Osteoblast (primary cell): ENCODE measurements around the gene PRR33. TPM values are rescaled to one million over a fixed set of nuclear protein-coding genes. Genes with fewer than 3 reads are reported as not detected.

ENCODE experiments used
- DNase-seq: peaks from one replicate; pipeline ENCODE4 v3.0.0; 2011; ENCODE audit warnings: low spot score, mixed read lengths; ENCODE audit not compliant: insufficient read length; ENCODE audit errors: missing footprints
- H2AFZ ChIP-seq: 2 replicates; pipeline ENCODE4 v1.6.0; 2011; ENCODE audit warnings: mild to moderate bottlenecking, low read length
- H3K27ac ChIP-seq: 2 replicates; pipeline ENCODE4 v1.5.1; 2011; ENCODE audit warnings: mild to moderate bottlenecking, low read depth, low read length, moderate library complexity
- H3K27me3 ChIP-seq: 2 replicates; pipeline ENCODE4 v1.6.0; 2012; ENCODE audit warnings: mild to moderate bottlenecking, control low read depth, inconsistent platforms, low read length, moderate library complexity; ENCODE audit not compliant: insufficient read depth
- H3K36me3 ChIP-seq: 2 replicates; pipeline ENCODE4 v1.5.1; 2011; ENCODE audit warnings: mild to moderate bottlenecking, low read length, control low read depth, moderate library complexity; ENCODE audit not compliant: insufficient read depth
- H3K4me1 ChIP-seq: 2 replicates; pipeline ENCODE4 v1.5.1; 2011; ENCODE audit warnings: mild to moderate bottlenecking, low read length, control low read depth, moderate library complexity; ENCODE audit not compliant: insufficient read depth
- H3K4me2 ChIP-seq: 2 replicates; pipeline ENCODE4 v1.6.0; 2011; ENCODE audit warnings: mild to moderate bottlenecking, low read length; ENCODE audit not compliant: insufficient read depth
- H3K4me3 ChIP-seq: fragments of 200-600 bp; sonication (generic); 3 replicates; pipeline ENCODE4 v1.5.1; 2012; ENCODE audit warnings: mild to moderate bottlenecking, low read length, inconsistent platforms; ENCODE audit not compliant: insufficient read depth
- H3K79me2 ChIP-seq: 2 replicates; pipeline ENCODE4 v1.6.0; 2012; ENCODE audit warnings: mild to moderate bottlenecking, low read length, control low read depth, inconsistent platforms; ENCODE audit not compliant: insufficient read depth
- H3K9me3 ChIP-seq: 2 replicates; pipeline ENCODE4 v1.5.1; 2011; ENCODE audit warnings: low read depth, low read length, control low read depth
- H4K20me1 ChIP-seq: 2 replicates; pipeline ENCODE4 v1.6.0; 2012; ENCODE audit warnings: mild to moderate bottlenecking, low read length, control low read depth; ENCODE audit not compliant: insufficient read depth
- total RNA-seq: library from RNA; depleted of rRNA; stranded (reverse); fragments of >200 nt; gene quantifications from 2 replicates; pipeline ENCODE4 v1.2.3, GENCODE V29; 2012
- TF ChIP-seq, protein P1 (sequence below): IDR thresholded peaks from 2 replicates; pipeline ENCODE4 v1.5.1; 2011; ENCODE audit warnings: mild to moderate bottlenecking, low read depth, low read length, moderate library complexity; ENCODE audit errors: extremely low read depth

The PRR33 gene
- total RNA-seq, 1 donor = not detected

DNA sequence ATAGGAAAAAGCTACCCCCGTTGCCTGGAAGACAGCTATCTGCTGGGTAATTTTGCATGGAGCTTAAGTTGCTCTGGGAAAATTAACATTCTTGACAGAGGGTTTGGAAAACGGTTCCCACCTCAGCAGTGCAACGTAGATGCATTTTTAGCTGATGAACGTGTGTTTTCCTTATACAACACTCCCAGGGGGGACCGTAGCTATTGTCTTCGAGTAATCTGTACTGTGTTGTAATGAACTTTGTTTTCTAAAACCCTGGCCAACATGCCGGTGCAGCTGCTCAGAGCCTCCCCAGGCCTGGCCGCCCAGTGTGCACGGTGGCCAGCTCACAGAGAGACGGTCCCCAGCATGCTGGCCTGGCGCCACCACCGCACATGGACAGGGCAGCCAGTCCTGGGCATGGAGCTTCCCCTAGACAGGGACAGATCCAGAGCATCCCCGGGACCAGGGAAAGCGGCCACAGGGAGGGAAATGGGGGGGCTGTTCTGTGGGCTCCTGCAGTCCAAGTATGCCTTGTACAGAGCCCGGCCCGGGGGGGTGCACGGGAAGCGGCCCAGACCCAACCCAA lies 30.0 kb upstream of the PRR33 start:
- no peak overlapping the region for H3K27ac ChIP-seq
- H3K4me1 ChIP-seq = peaks cover 4% of the 10 kb centered on the region
- H3K27me3 ChIP-seq = peaks cover 3% of the 10 kb centered on the region
- H4K20me1 ChIP-seq = no peaks in the 10 kb centered on the region
- H3K9me3 ChIP-seq = no peaks in the 10 kb centered on the region
- H3K36me3 ChIP-seq = no peaks in the 10 kb centered on the region
- no peak overlapping the region for H2AFZ ChIP-seq
- no peak overlapping the region for H3K4me2 ChIP-seq
- DNase-seq = peak; percentile 94
- no peaks in the 10 kb centered on the region for H3K79me2 ChIP-seq
- H3K4me3 ChIP-seq = no peak overlapping the region
- TF ChIP-seq, protein P1, sequence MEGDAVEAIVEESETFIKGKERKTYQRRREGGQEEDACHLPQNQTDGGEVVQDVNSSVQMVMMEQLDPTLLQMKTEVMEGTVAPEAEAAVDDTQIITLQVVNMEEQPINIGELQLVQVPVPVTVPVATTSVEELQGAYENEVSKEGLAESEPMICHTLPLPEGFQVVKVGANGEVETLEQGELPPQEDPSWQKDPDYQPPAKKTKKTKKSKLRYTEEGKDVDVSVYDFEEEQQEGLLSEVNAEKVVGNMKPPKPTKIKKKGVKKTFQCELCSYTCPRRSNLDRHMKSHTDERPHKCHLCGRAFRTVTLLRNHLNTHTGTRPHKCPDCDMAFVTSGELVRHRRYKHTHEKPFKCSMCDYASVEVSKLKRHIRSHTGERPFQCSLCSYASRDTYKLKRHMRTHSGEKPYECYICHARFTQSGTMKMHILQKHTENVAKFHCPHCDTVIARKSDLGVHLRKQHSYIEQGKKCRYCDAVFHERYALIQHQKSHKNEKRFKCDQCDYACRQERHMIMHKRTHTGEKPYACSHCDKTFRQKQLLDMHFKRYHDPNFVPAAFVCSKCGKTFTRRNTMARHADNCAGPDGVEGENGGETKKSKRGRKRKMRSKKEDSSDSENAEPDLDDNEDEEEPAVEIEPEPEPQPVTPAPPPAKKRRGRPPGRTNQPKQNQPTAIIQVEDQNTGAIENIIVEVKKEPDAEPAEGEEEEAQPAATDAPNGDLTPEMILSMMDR = no peak

DNA sequence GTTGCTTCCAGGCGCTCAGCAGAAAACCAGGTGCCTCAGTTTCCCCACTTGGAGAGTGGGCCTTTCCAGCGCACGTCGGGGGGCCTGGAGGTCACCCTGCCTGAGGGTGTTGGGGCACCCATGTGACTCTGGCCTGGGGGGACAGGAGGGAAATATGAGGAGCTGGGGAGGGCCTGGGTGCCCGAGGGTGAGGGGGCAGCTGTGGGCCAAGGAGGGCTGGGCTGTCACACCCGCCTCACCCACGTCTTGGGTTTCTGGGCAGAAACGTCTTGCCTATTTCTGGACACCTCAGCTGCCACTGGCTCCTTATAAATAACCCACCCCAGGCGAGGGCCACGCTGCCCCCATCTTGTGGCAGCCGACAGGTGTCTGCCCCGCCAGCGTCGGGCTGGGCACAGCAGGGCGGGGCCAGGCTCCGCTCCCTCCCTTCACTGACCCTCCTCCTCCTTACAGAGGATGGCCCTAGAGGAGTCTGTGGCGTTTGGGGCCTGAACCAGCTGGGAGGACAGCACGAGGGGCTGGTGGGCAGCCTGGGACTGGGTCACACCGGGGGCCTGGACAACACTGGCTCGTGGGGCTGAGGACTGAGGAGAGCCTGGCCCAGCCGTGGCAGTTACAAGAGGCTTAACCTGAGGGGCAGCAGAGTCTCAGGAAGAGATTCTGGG lies 29.3 kb upstream of the PRR33 start:
- Histone ChIP-seq H3K27me3 (peaks cover 3% of the 10 kb centered on the region), H3K4me3 (no peak overlapping the region), H2AFZ (no peak overlapping the region), H3K79me2 (no peaks in the 10 kb centered on the region), H3K4me2 (no peak overlapping the region), H3K4me1 (peaks cover 4% of the 10 kb centered on the region), H3K36me3 (no peaks in the 10 kb centered on the region), H3K9me3 (no peaks in the 10 kb centered on the region), H3K27ac (no peak overlapping the region), H4K20me1 (no peaks in the 10 kb centered on the region)
- TF ChIP-seq, protein P1 = no peak
- peak; percentile 83 for DNase-seq

DNA sequence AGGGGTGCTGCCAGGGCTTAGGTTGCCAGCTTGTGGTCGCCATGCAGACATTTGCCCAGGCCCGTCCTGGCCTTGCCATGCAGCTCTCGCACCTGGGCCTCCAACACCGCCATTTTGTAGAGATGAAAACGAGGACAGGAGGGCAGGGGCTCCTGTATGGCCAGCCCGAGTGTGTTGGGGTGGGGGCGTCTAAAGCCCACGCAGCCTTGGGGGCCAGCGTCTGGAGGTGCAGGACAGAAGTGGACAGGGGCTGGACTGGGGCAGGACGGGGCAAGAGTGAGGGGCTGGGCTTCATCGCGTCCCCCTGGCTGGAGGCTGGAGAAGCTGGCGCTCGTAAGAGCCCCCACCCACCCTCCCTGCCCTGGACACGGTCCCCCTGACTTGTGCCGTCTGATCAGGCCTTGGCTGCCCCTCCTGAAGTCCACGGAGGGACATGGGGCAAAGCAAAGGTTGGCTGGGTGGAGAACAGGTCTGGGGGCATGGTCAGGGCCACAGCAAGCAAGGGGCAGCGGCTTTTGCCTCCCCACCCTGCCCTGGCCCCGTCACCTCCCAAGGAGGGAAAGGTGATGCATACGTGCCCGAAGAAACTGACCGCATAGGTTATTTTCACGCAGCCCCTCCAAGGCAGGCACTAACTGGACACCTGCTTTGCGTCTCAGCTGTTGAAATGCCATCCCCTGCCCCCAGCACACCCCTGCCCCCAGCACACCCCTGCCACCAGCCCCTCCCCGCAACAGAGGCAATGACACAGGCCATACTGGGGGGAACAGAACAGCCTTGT lies 28.6 kb upstream of the PRR33 start:
- Histone ChIP-seq H3K27ac (no peak overlapping the region), H2AFZ (no peak overlapping the region)
- TF ChIP-seq, protein P1 = no peak

More for the DNA sequence above, 28.6 kb upstream of the PRR33 start:
- Histone ChIP-seq H3K4me1 (peaks cover 4% of the 10 kb centered on the region), H3K27me3 (peaks cover 3% of the 10 kb centered on the region), H3K4me3 (no peak overlapping the region), H3K9me3 (no peaks in the 10 kb centered on the region), H4K20me1 (no peaks in the 10 kb centered on the region), H3K36me3 (no peaks in the 10 kb centered on the region), H3K79me2 (no peaks in the 10 kb centered on the region), H3K4me2 (no peak overlapping the region)
- peak; percentile 78 for DNase-seq
